Muscle of back (tissue), 13 donors: ENCODE results near the gene SIDT2. TPM values are rescaled to one million over a fixed set of nuclear protein-coding genes. Genes with fewer than 3 reads are reported as not detected.
A peak's percentile ranks its signal among the peaks of the same experiment; 100 is the strongest.
"Not testable (repeated sequence)": the region's sequence is repeated elsewhere in the genome, so short reads cannot be mapped to it uniquely, and the experiment has no call there.

Experiments used
- DNase-seq, 3 donors: peaks; one replicate each; pipeline versions ENCODE4 v3.0.0 to v3.0.0-alpha.2; 2013
- long read RNA-seq, 9 donors: transcript quantifications; one replicate each; lab custom pipeline, GENCODE V29; 2026
- polyA plus RNA-seq, 10 donors: library from polyadenylated mRNA; unstranded; fragments of 120-200 nt; gene quantifications; one replicate each; pipeline ENCODE4 v1.2.1, GENCODE V29; 2013; ENCODE audit not compliant: insufficient read length in 10 of 10

SIDT2 gene
- polyA plus RNA-seq: 10 to 100 TPM; 23.0 to 42.5 (median 31.4) TPM
- long read RNA-seq, donor 1, partial matches to known transcripts: 0 of 1 reads
- long read RNA-seq, donor 1, other reads (novel, unspliced or antisense): 0 of 1 reads
- long read RNA-seq, donor 2: 0 reads
- long read RNA-seq, donor 3: 0 reads
- long read RNA-seq, donor 4, full-length matches to known transcripts: 1 of 1 reads
- long read RNA-seq, donor 4, partial matches to known transcripts: 0 of 1 reads
- long read RNA-seq, donor 4, other reads (novel, unspliced or antisense): 0 of 1 reads
- long read RNA-seq, donor 5: 0 reads
- long read RNA-seq, donor 6, full-length matches to known transcripts: 1 of 1 reads
- long read RNA-seq, donor 6, partial matches to known transcripts: 0 of 1 reads
- long read RNA-seq, donor 6, other reads (novel, unspliced or antisense): 0 of 1 reads
- long read RNA-seq, donor 7: 0 reads
- long read RNA-seq, donor 8, partial matches to known transcripts: 0 of 1 reads
- long read RNA-seq, donor 8, other reads (novel, unspliced or antisense): 0 of 1 reads
- long read RNA-seq, donor 9: 0 reads

GRCh38 chr11:117178210-117179034 lies at the start of gene SIDT2:
SIDT2 (plus strand) TSS chr11:117178743; CDS start chr11:117179264, 521 bp downstream.
- DNase-seq: peak; percentile 96 to 99 (median 97)

- DNase-seq: not testable (repeated sequence)
These were observed 48.1 kb upstream of the SIDT2 start for GRCh38 chr11:117130396-117130795.

GRCh38 chr11:117130879-117131278 lies 47.7 kb upstream of the SIDT2 start:
- no peak for DNase-seq

- no peak for DNase-seq
These were observed 44.1 kb upstream of the SIDT2 start for GRCh38 chr11:117134431-117134830.

GRCh38 chr11:117134979-117135378 lies 43.6 kb upstream of the SIDT2 start:
- DNase-seq: not testable (repeated sequence)

GRCh38 chr11:117137223-117138086 lies 41.1 kb upstream of the SIDT2 start:
- DNase-seq: not testable (repeated sequence)

GRCh38 chr11:117143390-117143789 lies 35.2 kb upstream of the SIDT2 start:
- peak in 2 of 3 donors; percentile 53 to 75 for DNase-seq

- peak; percentile 92 to 98 (median 96) for DNase-seq
These were observed 34.6 kb upstream of the SIDT2 start, which contains the start of gene PAFAH1B2 for GRCh38 chr11:117143871-117144476. PAFAH1B2 (plus strand) TSS chr11:117144287; CDS start chr11:117152448, 8,161 bp downstream.

GRCh38 chr11:117144477-117145392 lies 33.8 kb upstream of the SIDT2 start:
- peak; percentile 44 to 68 (median 47) for DNase-seq

GRCh38 chr11:117145393-117145761 lies 33.2 kb upstream of the SIDT2 start:
- DNase-seq: peak in 1 of 3 donors; percentile 9

- no peak for DNase-seq
These were observed 32.0 kb upstream of the SIDT2 start for GRCh38 chr11:117146521-117146920.

- DNase-seq: no peak
These were observed 26.5 kb upstream of the SIDT2 start for GRCh38 chr11:117152066-117152465.

- DNase-seq: no peak
These were observed 24.1 kb upstream of the SIDT2 start for GRCh38 chr11:117154468-117154867.

- no peak for DNase-seq
These were observed 21.0 kb upstream of the SIDT2 start for GRCh38 chr11:117157507-117157906.

GRCh38 chr11:117159892-117160291 lies 18.7 kb upstream of the SIDT2 start:
- no peak for DNase-seq

- DNase-seq: no peak
These were observed 17.7 kb upstream of the SIDT2 start for GRCh38 chr11:117160826-117161225.

- DNase-seq: no peak
These were observed 12.1 kb upstream of the SIDT2 start for GRCh38 chr11:117166491-117166890.

GRCh38 chr11:117169736-117170135 lies 8.8 kb upstream of the SIDT2 start:
- no peak for DNase-seq

- DNase-seq: no peak
These were observed 8.3 kb upstream of the SIDT2 start for GRCh38 chr11:117170210-117170609.

- no peak for DNase-seq
These were observed 7.5 kb upstream of the SIDT2 start for GRCh38 chr11:117171007-117171403.
